ENCODE results near the gene TM7SF3. TPM values are rescaled to one million over a fixed set of nuclear protein-coding genes. Genes with fewer than 3 reads are reported as not detected.

Gene TM7SF3
- total RNA-seq, 4 donors from 2014 or later = 38.6 to 123 (median 47.5) TPM

- intact Hi-C loops (cut with DNase I; ENCODE audit: low total_unique reads) (no loop called here), in situ Hi-C loops (cut with MboI; ENCODE audit: low pct_ligation_motif_present in 1 of 4, low pct_unique_long_range_greater_than_20kb in 1 of 4, low sequenced_read_pairs in 3 of 4) (no loop called here)
- no peaks in the 10 kb centered on the region for H3K4me1 ChIP-seq
- no peak overlapping the region for H3K27ac ChIP-seq
- no peaks in the 10 kb centered on the region for H3K27me3 ChIP-seq
- no peaks in the 10 kb centered on the region for H3K9me3 ChIP-seq
- no peak overlapping the region for H3K4me3 ChIP-seq
- TF ChIP-seq CTCF (IDR thresholded peaks at IDR 0.05) = no peak
- no peak for TF ChIP-seq EP300 (IDR thresholded peaks at IDR 0.05; ENCODE audit: low read depth)
- WGBS, 2 donors (ENCODE audit: low coverage in 1 of 2) = 100% methylated on average over 2 of the region's 2 CpGs
- DNase-seq = no peak
- peaks cover 0 to 10% (median 0%) of the 10 kb centered on the region in 4 donors for H3K36me3 ChIP-seq
These were observed 31.3 kb downstream of the TM7SF3 start for GRCh38 chr12:26982866-26983265.

- intact Hi-C loops (cut with DNase I; ENCODE audit: low total_unique reads) = no loop called here
- Histone ChIP-seq H3K36me3 (peaks cover 0 to 10% (median 1%) of the 10 kb centered on the region in 4 donors), H3K27me3 (no peaks in the 10 kb centered on the region), H3K4me3 (no peak overlapping the region), H3K9me3 (no peaks in the 10 kb centered on the region), H3K27ac (no peak overlapping the region), H3K4me1 (no peaks in the 10 kb centered on the region)
- in situ Hi-C loops (cut with MboI; ENCODE audit: low pct_ligation_motif_present in 1 of 4, low pct_unique_long_range_greater_than_20kb in 1 of 4, low sequenced_read_pairs in 3 of 4) = no loop called here
- 95% methylated on average over 11 of the region's 11 CpGs; no CpG with 5 or more reads in 1 of the 2 donors for WGBS, 2 donors (ENCODE audit: low coverage in 1 of 2)
- no peak for DNase-seq
- no peak for TF ChIP-seq POLR2A (IDR thresholded peaks at IDR 0.05)
- TF ChIP-seq CTCF (IDR thresholded peaks at IDR 0.05) = no peak
- no peak for TF ChIP-seq POLR2AphosphoS5 (IDR thresholded peaks at IDR 0.05)
- TF ChIP-seq EP300 (IDR thresholded peaks at IDR 0.05; ENCODE audit: low read depth) = no peak
These were observed 34.5 kb downstream of the TM7SF3 start for GRCh38 chr12:26979733-26980132.

GRCh38 chr12:26978801-26979200, 35.4 kb downstream of the TM7SF3 start:
- Histone ChIP-seq H3K9me3 (no peaks in the 10 kb centered on the region), H3K36me3 (peaks cover 0 to 13% (median 2%) of the 10 kb centered on the region in 4 donors), H3K4me3 (no peak overlapping the region), H3K27ac (no peak overlapping the region), H3K27me3 (no peaks in the 10 kb centered on the region), H3K4me1 (no peaks in the 10 kb centered on the region)
- TF ChIP-seq CTCF (IDR thresholded peaks at IDR 0.05) (no peak), POLR2A (IDR thresholded peaks at IDR 0.05) (no peak), EP300 (IDR thresholded peaks at IDR 0.05; ENCODE audit: low read depth) (no peak), POLR2AphosphoS5 (IDR thresholded peaks at IDR 0.05) (no peak)
- WGBS, 2 donors (ENCODE audit: low coverage in 1 of 2) = 100% methylated on average over 1 of the region's 1 CpG
- in situ Hi-C loops (cut with MboI; ENCODE audit: low pct_ligation_motif_present in 1 of 4, low pct_unique_long_range_greater_than_20kb in 1 of 4, low sequenced_read_pairs in 3 of 4) (no loop called here), intact Hi-C loops (cut with DNase I; ENCODE audit: low total_unique reads) (no loop called here)
- no peak for DNase-seq

- H3K27me3 ChIP-seq = no peaks in the 10 kb centered on the region
- no peak overlapping the region for H3K4me3 ChIP-seq
- intact Hi-C loops (cut with DNase I; ENCODE audit: low total_unique reads) = no loop called here
- 94 to 95% methylated on average over 2 of the region's 2 CpGs for WGBS, 2 donors (ENCODE audit: low coverage in 1 of 2)
- no peak for DNase-seq
- TF ChIP-seq EP300 (IDR thresholded peaks at IDR 0.05; ENCODE audit: low read depth) (no peak), CTCF (IDR thresholded peaks at IDR 0.05) (no peak)
- no peaks in the 10 kb centered on the region for H3K4me1 ChIP-seq
- in situ Hi-C loops (cut with MboI; ENCODE audit: low pct_ligation_motif_present in 1 of 4, low pct_unique_long_range_greater_than_20kb in 1 of 4, low sequenced_read_pairs in 3 of 4) = no loop called here
- peaks cover 0 to 16% (median 6%) of the 10 kb centered on the region in 4 donors for H3K36me3 ChIP-seq
- H3K27ac ChIP-seq = no peak overlapping the region
- H3K9me3 ChIP-seq = no peaks in the 10 kb centered on the region
These were observed 37.5 kb downstream of the TM7SF3 start for GRCh38 chr12:26976687-26977086.

Measured in transverse colon (tissue), 4 donors.